Neural crest cell (in vitro differentiated cells): ENCODE results near the gene NKX2-4. TPM values are rescaled to one million over a fixed set of nuclear protein-coding genes. Genes with fewer than 3 reads are reported as not detected.

Experiments
- DNase-seq: peaks from one replicate; pipeline ENCODE4 v3.0.0; 2021; ENCODE audit warnings: low read depth, mixed read lengths, low spot score
- H3K27ac Mint-ChIP-seq: one replicate; pipeline ENCODE4 v1.8.0; 2021; ENCODE audit warnings: mild to moderate bottlenecking, mixed read lengths; ENCODE audit not compliant: unreplicated experiment
- H3K27me3 Mint-ChIP-seq: 2 replicates; pipeline ENCODE4 v1.8.0; 2021; ENCODE audit warnings: low read depth, mild to moderate bottlenecking, mixed read lengths
- H3K36me3 Mint-ChIP-seq: 2 replicates; pipeline ENCODE4 v1.8.0; 2021; ENCODE audit warnings: low read depth, mild to moderate bottlenecking, mixed read lengths
- H3K4me1 Mint-ChIP-seq: 2 replicates; pipeline ENCODE4 v1.8.0; 2021; ENCODE audit warnings: mixed read lengths
- H3K4me3 Mint-ChIP-seq: one replicate; pipeline ENCODE4 v1.8.0; 2021; ENCODE audit warnings: mild to moderate bottlenecking, mixed read lengths
- H3K9me3 Mint-ChIP-seq: 2 replicates; pipeline ENCODE4 v1.8.0; 2021; ENCODE audit warnings: mixed read lengths
- CTCF ChIP-seq: fragments of 200-600 bp; sonication (generic); conservative IDR thresholded peaks from 2 replicates; pipeline ENCODE4 v1.5.0; 2021; ENCODE audit warnings: antibody characterized with exemption, mild to moderate bottlenecking
- long read RNA-seq: library from polyadenylated mRNA; unstranded; transcript quantifications from one replicate; pipeline ENCODE4 v2.0.0, GENCODE V29; 2020
- total RNA-seq: library from RNA; stranded (reverse); gene quantifications from 2 replicates; pipeline ENCODE4 v1.2.1, GENCODE V29; 2021

NKX2-4 gene
- not detected in 2 replicates for total RNA-seq
- long read RNA-seq = 0 reads

- Mint-ChIP-seq H3K27me3 (peaks cover 86% of the 10 kb centered on the region), H3K4me3 (peak within 1 kb of the TSS; percentile 57), H3K4me1 (peaks cover 3% of the 10 kb centered on the region), H3K36me3 (no peaks in the 10 kb centered on the region), H3K27ac (no peak within 1 kb of the TSS), H3K9me3 (no peaks in the 10 kb centered on the region)
- DNase-seq = no peak
- TF ChIP-seq CTCF = no peak
Measured at GRCh38 chr20:21397341-21398108, at the start of gene NKX2-4. NKX2-4 (minus strand) TSS chr20:21397526; CDS start chr20:21397399, 127 bp downstream.

GRCh38 chr20:21437816-21438215, 40.5 kb upstream of the NKX2-4 start:
- no peak overlapping the region for H3K27ac Mint-ChIP-seq
- H3K27me3 Mint-ChIP-seq = peaks cover 27% of the 10 kb centered on the region
- H3K4me1 Mint-ChIP-seq = peaks cover 16% of the 10 kb centered on the region
- H3K9me3 Mint-ChIP-seq = peaks cover 2% of the 10 kb centered on the region
- H3K4me3 Mint-ChIP-seq = no peak overlapping the region
- no peaks in the 10 kb centered on the region for H3K36me3 Mint-ChIP-seq
- DNase-seq = no peak
- TF ChIP-seq CTCF = no peak

GRCh38 chr20:21437248-21437647, 39.9 kb upstream of the NKX2-4 start:
- Mint-ChIP-seq H3K27me3 (peaks cover 26% of the 10 kb centered on the region), H3K27ac (no peak overlapping the region), H3K9me3 (peaks cover 2% of the 10 kb centered on the region), H3K4me1 (peaks cover 16% of the 10 kb centered on the region), H3K4me3 (no peak overlapping the region), H3K36me3 (no peaks in the 10 kb centered on the region)
- no peak for DNase-seq
- TF ChIP-seq CTCF = no peak

GRCh38 chr20:21436205-21436604, 38.9 kb upstream of the NKX2-4 start:
- DNase-seq = no peak
- Mint-ChIP-seq H3K27ac (no peak overlapping the region), H3K9me3 (peaks cover 2% of the 10 kb centered on the region), H3K4me3 (no peak overlapping the region), H3K27me3 (peaks cover 23% of the 10 kb centered on the region), H3K36me3 (no peaks in the 10 kb centered on the region), H3K4me1 (peaks cover 16% of the 10 kb centered on the region)
- no peak for TF ChIP-seq CTCF

- no peaks in the 10 kb centered on the region for H3K36me3 Mint-ChIP-seq
- DNase-seq = no peak
- peaks cover 20% of the 10 kb centered on the region for H3K27me3 Mint-ChIP-seq
- no peak overlapping the region for H3K27ac Mint-ChIP-seq
- H3K4me1 Mint-ChIP-seq = peaks cover 16% of the 10 kb centered on the region
- H3K9me3 Mint-ChIP-seq = peaks cover 2% of the 10 kb centered on the region
- TF ChIP-seq CTCF = no peak
- H3K4me3 Mint-ChIP-seq = no peak overlapping the region
Measured at GRCh38 chr20:21435576-21435975, 38.2 kb upstream of the NKX2-4 start.
